AG20443 (cell line): ENCODE data around the gene KLHL22.
"Not testable (repeated sequence)": the region's sequence is repeated elsewhere in the genome, so short reads cannot be mapped to it uniquely, and the experiment has no call there.

ENCODE experiments used
- DNase-seq: peaks from one replicate; pipeline ENCODE4 v3.0.0; 2012; ENCODE audit warnings: low spot score, mixed read lengths

The KLHL22 gene

GRCh38 chr22:20401376-20402014 is 94.1 kb downstream of the KLHL22 start:
- no peak for DNase-seq

- no peak for DNase-seq
Observed at GRCh38 chr22:20400606-20401375, 94.8 kb downstream of the KLHL22 start.

GRCh38 chr22:20399866-20400605 is 95.6 kb downstream of the KLHL22 start:
- no peak for DNase-seq

- DNase-seq, result no peak
Observed at GRCh38 chr22:20398420-20398819, 97.2 kb downstream of the KLHL22 start.

- no peak for DNase-seq
Observed at GRCh38 chr22:20397498-20397897, 98.1 kb downstream of the KLHL22 start.

- peak; percentile 39 for DNase-seq
Observed at GRCh38 chr22:20396639-20397038, 99.0 kb downstream of the KLHL22 start.

- DNase-seq, result no peak
Observed at GRCh38 chr22:20395907-20396287, 99.7 kb downstream of the KLHL22 start.

- no peak for DNase-seq
Observed at GRCh38 chr22:20395181-20395906, 100.3 kb downstream of the KLHL22 start.

- DNase-seq, result peak; percentile 96
Observed at GRCh38 chr22:20393705-20394476, 101.7 kb downstream of the KLHL22 start, which contains the start of gene ZNF74. Gene ZNF74, plus strand, starts transcription at chr22:20394151. Its CDS starts 478 bp downstream, at chr22:20394629.

GRCh38 chr22:20392983-20393704 is 102.5 kb downstream of the KLHL22 start:
- DNase-seq, result no peak

- not testable (repeated sequence) for DNase-seq
Observed at GRCh38 chr22:20392365-20392881, 103.2 kb downstream of the KLHL22 start.
